Erythroblast (primary cell): ENCODE measurements around the gene EHF.

Experiments used
- DNase-seq, 2 experiments: peaks; one replicate each; lab custom pipeline; 2025; lab: John Stamatoyannopoulos, UW
- GATA1 ChIP-seq: IDR thresholded peaks from 2 replicates; pipeline ENCODE4 v1.6.1; 2011; ENCODE audit warnings: low read depth, mild to moderate bottlenecking, control low read depth, low read length, moderate library complexity
- POLR2A ChIP-seq: IDR thresholded peaks from 2 replicates; pipeline ENCODE4 v1.6.1; 2011; ENCODE audit warnings: mild to moderate bottlenecking, low read length

Gene EHF

DNA sequence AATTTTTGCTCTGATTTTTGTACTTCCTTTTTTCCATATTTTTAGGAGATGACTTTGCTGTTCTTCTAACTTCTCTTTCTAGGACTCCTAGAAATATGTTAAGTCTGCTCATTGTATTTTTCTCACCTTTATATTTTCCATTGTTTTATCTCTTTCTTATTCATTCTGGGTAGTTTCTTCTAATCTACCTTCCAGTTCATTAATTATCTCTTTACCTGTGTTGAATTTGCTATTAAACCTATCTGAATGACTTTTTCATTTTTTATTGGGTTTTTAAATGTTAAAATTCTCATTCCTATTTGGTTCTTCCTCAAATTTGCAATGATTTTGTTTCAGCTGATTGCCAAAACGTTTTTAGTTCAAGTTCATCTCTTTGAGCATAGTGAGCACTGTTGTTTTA, 27.8 kb upstream of the EHF start:
- no peak for DNase-seq
- no peak for TF ChIP-seq GATA1
- no peak for TF ChIP-seq POLR2A

GRCh38 chr11:34594603-34595002, 26.3 kb upstream of the EHF start:
- TF ChIP-seq GATA1 = no peak
- no peak for TF ChIP-seq POLR2A
- no peak for DNase-seq

DNA sequence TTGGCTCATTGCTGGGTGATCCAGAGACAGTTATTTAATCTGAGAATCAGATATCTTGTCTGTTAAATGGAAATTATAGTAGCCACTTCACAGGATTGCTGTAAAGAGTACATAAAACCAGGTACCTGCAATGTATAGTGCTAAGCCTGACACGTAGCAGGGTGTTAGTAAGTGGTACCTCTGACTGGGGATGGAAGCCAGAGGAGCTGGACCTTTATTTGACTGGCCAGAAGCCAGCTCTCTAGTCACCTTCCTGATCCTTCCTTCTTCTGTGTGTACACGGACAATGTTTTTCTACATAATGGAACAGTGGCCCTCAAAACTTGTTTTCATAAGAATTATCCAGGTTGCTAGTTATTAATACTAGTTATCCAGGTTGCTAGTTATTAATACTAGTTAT, 25.5 kb upstream of the EHF start:
- no peak for DNase-seq
- TF ChIP-seq POLR2A (no peak), GATA1 (no peak)

DNA sequence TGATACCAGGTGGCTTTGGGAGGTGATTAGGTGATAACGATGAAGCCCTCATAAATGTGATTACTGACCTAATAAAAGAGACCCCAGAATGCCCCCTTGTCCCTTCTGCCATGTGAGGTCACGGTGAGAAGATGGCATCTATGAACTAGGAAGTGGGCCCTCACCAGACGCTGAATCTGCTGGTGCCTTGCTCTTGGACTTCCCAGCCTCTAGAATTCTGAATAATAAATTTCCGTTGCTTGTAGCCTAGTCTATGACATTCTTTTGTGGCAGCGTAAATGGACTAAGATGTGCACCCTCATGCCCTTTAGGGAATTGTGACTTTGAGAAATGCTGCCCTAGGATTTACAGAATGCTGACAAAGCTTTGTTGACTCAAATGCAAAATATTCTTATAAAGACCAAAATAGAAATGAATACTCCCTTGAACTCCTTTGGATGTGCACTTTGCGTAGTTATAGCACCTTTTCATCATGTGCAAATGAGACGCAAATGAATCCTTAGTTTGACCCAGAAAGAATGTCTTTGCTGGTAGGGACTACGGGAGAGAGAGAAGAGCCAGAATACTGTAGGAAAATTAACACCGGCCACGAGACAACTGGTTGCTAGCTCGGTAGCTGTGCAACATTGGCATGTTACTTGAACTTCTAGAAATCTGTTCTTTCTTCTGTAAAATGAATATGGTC, 24.8 kb upstream of the EHF start:
- TF ChIP-seq GATA1 (no peak), POLR2A (no peak)
- DNase-seq = no peak

- TF ChIP-seq POLR2A (no peak), GATA1 (no peak)
- DNase-seq = no peak
Measured at GRCh38 chr11:34599406-34599945, 21.4 kb upstream of the EHF start.

GRCh38 chr11:34600339-34601084, 20.4 kb upstream of the EHF start:
- TF ChIP-seq GATA1 = no peak
- no peak for TF ChIP-seq POLR2A
- DNase-seq = no peak

DNA sequence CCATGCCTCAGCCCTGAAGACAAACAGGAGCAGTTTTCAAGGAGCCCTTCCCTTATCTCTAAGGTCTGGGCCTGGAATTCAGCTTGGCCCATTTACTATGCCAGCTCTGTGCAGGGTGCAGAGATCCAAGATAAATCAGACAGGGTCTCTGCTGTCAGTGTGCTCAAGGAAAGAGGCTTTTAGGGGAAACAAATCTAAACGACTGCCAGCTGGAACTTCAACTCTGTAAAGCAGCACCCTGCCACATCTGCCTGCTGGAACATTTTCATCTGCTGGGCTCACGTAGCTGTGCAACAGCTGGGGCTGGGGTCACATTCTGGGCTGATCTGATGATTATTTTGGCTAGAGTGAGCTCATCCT, 19.8 kb upstream of the EHF start:
- TF ChIP-seq POLR2A = no peak
- TF ChIP-seq GATA1 = no peak
- no peak for DNase-seq

- TF ChIP-seq GATA1 (no peak), POLR2A (no peak)
Measured at GRCh38 chr11:34601609-34602008, 19.3 kb upstream of the EHF start.

GRCh38 chr11:34602245-34602644, 18.6 kb upstream of the EHF start:
- DNase-seq = no peak
- TF ChIP-seq POLR2A = no peak
- TF ChIP-seq GATA1 = no peak

More at GRCh38 chr11:34601609-34602008, 19.3 kb upstream of the EHF start:
- DNase-seq = no peak

- TF ChIP-seq POLR2A = no peak
- TF ChIP-seq GATA1 = no peak
- no peak for DNase-seq
Measured at GRCh38 chr11:34603129-34604001, 17.5 kb upstream of the EHF start.

GRCh38 chr11:34604145-34604544, 16.7 kb upstream of the EHF start:
- TF ChIP-seq GATA1 (no peak), POLR2A (no peak)
- no peak for DNase-seq

GRCh38 chr11:34604911-34605310, 16.0 kb upstream of the EHF start:
- TF ChIP-seq POLR2A (no peak), GATA1 (no peak)
- DNase-seq = no peak

GRCh38 chr11:34605481-34606325, 15.2 kb upstream of the EHF start:
- no peak for DNase-seq
- TF ChIP-seq GATA1 (no peak), POLR2A (no peak)
